IMR-90 (cell line): ENCODE results near the gene CRACR2B. TPM values are rescaled to one million over a fixed set of nuclear protein-coding genes. Genes with fewer than 3 reads are reported as not detected.

Experiments used
- BHLHE40 ChIP-seq: fragments of 150-350 bp; IDR thresholded peaks from 2 replicates; pipeline ENCODE4 v1.6.1; 2016; ENCODE audit warnings: mild to moderate bottlenecking, low read depth, low read length
- CHD1 ChIP-seq: IDR thresholded peaks from 2 replicates; pipeline ENCODE4 v1.6.1; 2012; ENCODE audit warnings: low read depth, low read length, improper control_type of control experiment
- CTCF ChIP-seq: conservative IDR thresholded peaks from 2 replicates; pipeline ENCODE4 v1.5.1; 2012; ENCODE audit warnings: mild to moderate bottlenecking, low read depth, low read length, improper control_type of control experiment
- SMC3 ChIP-seq: fragments of 150-350 bp; IDR thresholded peaks from 2 replicates; pipeline ENCODE4 v1.6.1; 2016; ENCODE audit warnings: low read depth, mild to moderate bottlenecking, antibody characterized with exemption, low read length, moderate library complexity
- USF2 ChIP-seq: fragments of 150-350 bp; IDR thresholded peaks from 2 replicates; pipeline ENCODE4 v1.6.1; 2017; ENCODE audit warnings: mild to moderate bottlenecking, antibody characterized with exemption, low read length, low read depth
- polyA plus RNA-seq, 3 experiments: library from polyadenylated mRNA; depleted of rRNA; stranded (reverse); fragments of >200 nt; gene quantifications; 2 replicates each; pipeline ENCODE4 v1.2.3, GENCODE V29; 2012; ENCODE audit warnings: low replicate concordance in 1 of 3
- total RNA-seq: library from RNA; depleted of rRNA; stranded (reverse); fragments of >200 nt; gene quantifications from 2 replicates; pipeline ENCODE4 v1.2.3, GENCODE V29; 2012

CRACR2B gene
- total and polyA plus RNA-seq, 2 of the 4 experiments (the other 2 are of a cell fraction) = 0.54 to 2.5 TPM

GRCh38 chr11:809287-810039 is 18.3 kb upstream of the CRACR2B start, which contains the start of gene RPLP2 (continued):
- TF ChIP-seq USF2 (peak; percentile 46), CTCF (no peak), SMC3 (no peak), CHD1 (0 out of 2 replicates have a peak, but pooled peaks have one; percentile 39), BHLHE40 (peak; percentile 94)
